GM12878 (cell line): ENCODE measurements around the gene BARHL1. TPM values are rescaled to one million over a fixed set of nuclear protein-coding genes. Genes with fewer than 3 reads are reported as not detected.

Experiments
- ATAC-seq: fragments of 200-7000 bp; cut with Tn5 transposase; 3 replicates; pipeline ENCODE4 v1.9.1; 2020; ENCODE audit warnings: mild to moderate bottlenecking, moderate library complexity
- BruUV-seq: library from RNA; stranded (reverse); fragments of 400-500 nt; replicated peaks from 2 replicates; lab custom pipeline; 2021; lab: Mats Ljungman, UMichigan
- CTCF ChIA-PET: fragments of 300-600 bp; sonication (Branson Sonifier 250); formaldehyde crosslinking; extraction: SDS; loops from one replicate; lab custom pipeline; 2021; ENCODE audit warnings: inconsistent platforms; lab: Yijun Ruan, JAX
- POLR2A ChIA-PET: fragments of 350-600 bp; formaldehyde crosslinking; extraction: SDS; loops from one replicate; lab custom pipeline; 2021; ENCODE audit warnings: inconsistent platforms; lab: Charles Lee
- RAD21 ChIA-PET: fragments of 300-600 bp; sonication (Branson Sonifier 250); formaldehyde crosslinking; loops from one replicate; lab custom pipeline; 2023; ENCODE audit warnings: antibody characterized with exemption; ENCODE audit not compliant: unreplicated experiment; lab: Charles Lee
- SMC1A ChIA-PET: fragments of 300-600 bp; sonication (Branson Sonifier 250); formaldehyde crosslinking; loops from one replicate; lab custom pipeline; 2023; ENCODE audit not compliant: unreplicated experiment, uncharacterized antibody; lab: Charles Lee
- DNase-seq: peaks from one replicate; pipeline ENCODE4 v3.0.0-alpha.2; 2011; ENCODE audit warnings: low read depth, low spot score
- FAIRE-seq: peaks from 3 replicates; lab custom pipeline; 2011; peaks lifted over from hg19 to GRCh38; lab: Jason Lieb, UNC
- H2AFZ ChIP-seq: 2 replicates; pipeline ENCODE4 v1.6.0; 2011; ENCODE audit warnings: low read depth, low read length, control low read depth; ENCODE audit not compliant: control insufficient read depth
- H3K27ac ChIP-seq: 2 replicates; pipeline ENCODE4 v1.5.1; 2011; ENCODE audit warnings: control low read depth; ENCODE audit not compliant: control insufficient read depth, insufficient read depth
- H3K27me3 ChIP-seq, 2 experiments: replicated peaks in 1 of 2; 2 replicates each; pipeline versions ENCODE4 v1.6.0 to v1.6.1; 2011; ENCODE audit warnings: low read length in 1 of 2; ENCODE audit not compliant: control insufficient read depth in 2 of 2, insufficient read depth in 2 of 2
- H3K36me3 ChIP-seq, 2 experiments: 2 replicates each; pipeline ENCODE4 v1.5.1; 2011; ENCODE audit warnings: low read length in 1 of 2; ENCODE audit not compliant: control insufficient read depth in 2 of 2, insufficient read depth in 2 of 2
- H3K4me1 ChIP-seq: 2 replicates; pipeline ENCODE4 v1.6.1; 2011; ENCODE audit warnings: mild to moderate bottlenecking, low read length, moderate library complexity, mixed read lengths; ENCODE audit not compliant: control insufficient read depth, insufficient read depth
- H3K4me2 ChIP-seq: 2 replicates; pipeline ENCODE4 v1.6.0; 2011; ENCODE audit warnings: control low read depth; ENCODE audit not compliant: control insufficient read depth, insufficient read depth
- H3K4me3 ChIP-seq: fragments of 200-600 bp; sonication (generic); 2 replicates; pipeline ENCODE4 v1.5.1; 2016
- H3K79me2 ChIP-seq: 2 replicates; pipeline ENCODE4 v1.6.0; 2011; ENCODE audit warnings: low read length; ENCODE audit not compliant: control insufficient read depth, insufficient read depth
- H3K9ac ChIP-seq: 2 replicates; pipeline ENCODE4 v1.8.0; 2011; ENCODE audit warnings: low read length, control low read depth, mixed read lengths; ENCODE audit not compliant: control insufficient read depth, insufficient read depth
- H3K9me3 ChIP-seq: replicated peaks from 3 replicates; pipeline ENCODE4 v1.5.1; 2011; ENCODE audit warnings: mild to moderate bottlenecking, low read length; ENCODE audit not compliant: control insufficient read depth, insufficient read depth
- H4K20me1 ChIP-seq: 2 replicates; pipeline ENCODE4 v1.6.0; 2011; ENCODE audit not compliant: control insufficient read depth, insufficient read depth
- BHLHE40 ChIP-seq, 2 experiments: fragments of 450-650 bp in 1 of 2; IDR thresholded peaks; 2 replicates each; pipeline ENCODE4 v1.6.1; 2011 to 2017; ENCODE audit warnings: low read depth in 2 of 2, borderline replicate concordance in 1 of 2, improper control_type of control experiment in 1 of 2, low read length in 1 of 2, mild to moderate bottlenecking in 1 of 2
- CEBPB ChIP-seq, 2 experiments: fragments of 150-350 bp in 1 of 2; IDR thresholded peaks; 2 replicates each; pipeline ENCODE4 v1.6.1; 2012 to 2014; ENCODE audit warnings: low read depth in 2 of 2, low read length in 2 of 2, borderline replicate concordance in 1 of 2, inconsistent platforms in 1 of 2
- NFYB ChIP-seq: IDR thresholded peaks from 2 replicates; pipeline ENCODE4 v1.6.1; 2011; ENCODE audit warnings: low read depth, mild to moderate bottlenecking, low read length, improper control_type of control experiment, moderate library complexity; ENCODE audit not compliant: insufficient read depth
- NR2C1 ChIP-seq: fragments of 450-650 bp; IDR thresholded peaks from 2 replicates; pipeline ENCODE4 v1.6.1; 2017; ENCODE audit warnings: antibody characterized with exemption, mild to moderate bottlenecking, moderate library complexity
- NR2F1 ChIP-seq: fragments of 450-650 bp; conservative IDR thresholded peaks from 2 replicates; pipeline ENCODE4 v1.6.1; 2017; ENCODE audit warnings: mild to moderate bottlenecking
- POLR2A ChIP-seq: IDR thresholded peaks from 2 replicates; pipeline ENCODE4 v1.6.1; 2011; ENCODE audit warnings: low read depth, mild to moderate bottlenecking, low read length
- RAD21 ChIP-seq: IDR thresholded peaks from 2 replicates; pipeline ENCODE4 v1.6.1; 2011; ENCODE audit warnings: mild to moderate bottlenecking, low read depth, low read length, moderate library complexity; ENCODE audit not compliant: insufficient read depth
- RBBP5 ChIP-seq: fragments of 200-600 bp; sonication (generic); conservative IDR thresholded peaks from 2 replicates; pipeline ENCODE4 v1.6.1; 2016
- SMAD1 ChIP-seq: fragments of 450-650 bp; IDR thresholded peaks from 2 replicates; pipeline ENCODE4 v1.6.1; 2018; ENCODE audit warnings: mild to moderate bottlenecking, low read depth; ENCODE audit not compliant: partially characterized antibody
- SRF ChIP-seq, 2 experiments: IDR thresholded peaks; 2 replicates each; pipeline ENCODE4 v1.6.1; 2011; ENCODE audit warnings: low read depth in 2 of 2, low read length in 2 of 2, mild to moderate bottlenecking in 1 of 2, moderate library complexity in 1 of 2
- TCF7 ChIP-seq: IDR thresholded peaks from 2 replicates; pipeline ENCODE4 v1.6.1; 2014; ENCODE audit warnings: antibody characterized with exemption, borderline replicate concordance
- WGBS: methylation state at CpG from one replicate; pipeline ENCODE4 v1.1.6; 2016; ENCODE audit warnings: low lambda C conversion rate; ENCODE audit not compliant: insufficient replicate concordance, insufficient coverage; ENCODE audit errors: missing lambda C conversion rate; 5-methylcytosine and 5-hydroxymethylcytosine counted together
- in situ Hi-C: fragments of 300-500 bp; cut with MboI; formaldehyde crosslinking; loops from 9 replicates; pipeline ENCODE4 v1.14.3; 2018; ENCODE audit warnings: mixed read lengths
- intact Hi-C: fragments of 100-400 bp; cut with micrococcal nuclease; formaldehyde crosslinking; loops from one replicate; pipeline ENCODE4 v1.14.2; 2022; ENCODE audit not compliant: unreplicated experiment
- polyA plus RNA-seq, 11 experiments: library from polyadenylated mRNA; depleted of rRNA in 4 of 11; unstranded in 6 of 11; stranded (reverse) in 5 of 11; fragments of >200 nt; fragmentation: Nextera tagmentation in 4 of 11; fragmentation: Illumina TruSeq in 1 of 11; extraction: Ambion mirVana in 4 of 11; extraction: Trizol in 1 of 11; gene quantifications; 1 replicate in 1 of 11; 2 replicates in 10 of 11; pipeline versions ENCODE4 v1.2.1 to v1.2.3, GENCODE V29; 2011 to 2016; ENCODE audit warnings: inconsistent platforms in 2 of 11, missing spikeins in 2 of 11, low read depth in 1 of 11
- total RNA-seq, 4 experiments: library from RNA; depleted of rRNA in 3 of 4; stranded (reverse); fragments of >200 nt in 3 of 4; fragmentation: Illumina TruSeq in 1 of 4; extraction: Trizol in 1 of 4; gene quantifications; 2 replicates each; pipeline versions ENCODE4 v1.2.1 to v1.2.3, GENCODE V29; 2013 to 2021
- TF ChIP-seq, protein P1 (sequence below): IDR thresholded peaks from 2 replicates; pipeline ENCODE4 v1.6.1; 2012; ENCODE audit warnings: low read length, inconsistent platforms

The BARHL1 gene
- total and polyA plus RNA-seq, 10 of the 15 experiments (the other 5 are each of a cell fraction or from before 2014, with no cell fraction given) = not detected

DNA sequence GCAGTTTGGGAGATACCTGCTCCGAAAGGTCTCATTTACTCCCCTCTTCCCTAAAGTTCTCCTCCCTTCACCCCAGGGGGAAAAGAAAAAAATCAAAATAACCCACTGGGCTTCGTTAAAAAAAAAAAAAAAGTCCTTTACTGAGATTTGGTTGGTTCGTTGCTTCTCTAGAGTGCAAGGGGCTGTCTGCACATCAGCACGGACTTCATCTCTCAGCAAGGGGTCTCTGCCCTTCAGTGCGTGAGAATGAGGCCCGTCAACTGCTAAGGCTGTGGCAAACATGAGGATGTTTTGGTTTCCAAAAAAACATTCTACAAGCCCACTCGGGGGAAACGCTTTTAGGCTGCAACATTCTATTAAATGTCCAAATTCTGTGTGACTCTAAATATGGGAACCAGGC is 10.0 kb downstream of the BARHL1 start:
- intact Hi-C loops = no loop called here
- no TSS peak for BruUV-seq
- Histone ChIP-seq H3K9me3 (no peaks in the 10 kb centered on the region), H3K9ac (no peak overlapping the region), H3K4me2 (no peak overlapping the region), H3K79me2 (no peaks in the 10 kb centered on the region), H4K20me1 (no peaks in the 10 kb centered on the region), H3K27ac (no peak overlapping the region), H3K4me1 (no peaks in the 10 kb centered on the region), H2AFZ (no peak overlapping the region), H3K4me3 (no peak overlapping the region), H3K36me3 (peaks cover 3 to 5% of the 10 kb centered on the region in 2 experiments), H3K27me3 (peaks cover 0 to 6% of the 10 kb centered on the region in 2 experiments; a peak in 3 of 4 replicates)
- RAD21 ChIA-PET = no interaction called here
- TF ChIP-seq SMAD1 (no peak), POLR2A (no peak), TCF7 (no peak), RAD21 (no peak), RBBP5 (no peak), NR2C1 (no peak), SRF (IDR thresholded peaks at IDR 0.05; ENCODE audit: low read depth in 2 of 2, low read length in 2 of 2) (no peak), CEBPB (IDR thresholded peaks at IDR 0.05; ENCODE audit: borderline replicate concordance in 1 of 2, low read depth in 2 of 2, low read length in 2 of 2) (no peak), NR2F1 (no peak), NFYB (no peak), BHLHE40 (IDR thresholded peaks at IDR 0.05; ENCODE audit: borderline replicate concordance in 1 of 2, low read depth in 2 of 2, low read length in 1 of 2) (no peak)
- TF ChIP-seq, protein P1, sequence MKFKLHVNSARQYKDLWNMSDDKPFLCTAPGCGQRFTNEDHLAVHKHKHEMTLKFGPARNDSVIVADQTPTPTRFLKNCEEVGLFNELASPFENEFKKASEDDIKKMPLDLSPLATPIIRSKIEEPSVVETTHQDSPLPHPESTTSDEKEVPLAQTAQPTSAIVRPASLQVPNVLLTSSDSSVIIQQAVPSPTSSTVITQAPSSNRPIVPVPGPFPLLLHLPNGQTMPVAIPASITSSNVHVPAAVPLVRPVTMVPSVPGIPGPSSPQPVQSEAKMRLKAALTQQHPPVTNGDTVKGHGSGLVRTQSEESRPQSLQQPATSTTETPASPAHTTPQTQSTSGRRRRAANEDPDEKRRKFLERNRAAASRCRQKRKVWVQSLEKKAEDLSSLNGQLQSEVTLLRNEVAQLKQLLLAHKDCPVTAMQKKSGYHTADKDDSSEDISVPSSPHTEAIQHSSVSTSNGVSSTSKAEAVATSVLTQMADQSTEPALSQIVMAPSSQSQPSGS = no peak
- ATAC-seq (no peak), FAIRE-seq (no peak), DNase-seq (no peak)
- in situ Hi-C loops = no loop called here
- POLR2A ChIA-PET = no interaction called here
- SMC1A ChIA-PET = no interaction called here
- 87% methylated on average over 8 of the region's 8 CpGs for WGBS
- CTCF ChIA-PET = no interaction called here
